Parathyroid adenoma (tissue), 2 donors: ENCODE data around the gene SUPT3H.
"Not testable (repeated sequence)": the region's sequence is repeated elsewhere in the genome, so short reads cannot be mapped to it uniquely, and the experiment has no call there.

ENCODE experiments used
- H2AFZ ChIP-seq: fragments of 300-600 bp; sonication (generic); one replicate; pipeline ENCODE4 v1.7.0; 2017; ENCODE audit warnings: antibody characterized with exemption, mild to moderate bottlenecking
- H3K27ac ChIP-seq: fragments of 300-600 bp; sonication (generic); one replicate; pipeline ENCODE4 v1.7.0; 2017
- H3K27me3 ChIP-seq: fragments of 300-600 bp; sonication (generic); one replicate; pipeline ENCODE4 v1.7.0; 2017; ENCODE audit warnings: low read length; ENCODE audit not compliant: control insufficient read depth, insufficient read depth
- H3K36me3 ChIP-seq: fragments of 300-600 bp; sonication (generic); one replicate; pipeline ENCODE4 v1.7.0; 2017; ENCODE audit warnings: low read length; ENCODE audit not compliant: control insufficient read depth, insufficient read depth
- H3K4me1 ChIP-seq: fragments of 300-600 bp; sonication (generic); one replicate; pipeline ENCODE4 v1.7.0; 2017; ENCODE audit warnings: control low read depth
- H3K4me2 ChIP-seq: fragments of 300-600 bp; sonication (generic); one replicate; pipeline ENCODE4 v1.7.0; 2017; ENCODE audit warnings: low read length
- H3K4me3 ChIP-seq: fragments of 300-600 bp; sonication (generic); one replicate; pipeline ENCODE4 v1.7.0; 2017; ENCODE audit warnings: low read depth, low read length
- H3K79me2 ChIP-seq: fragments of 300-600 bp; sonication (generic); one replicate; pipeline ENCODE4 v1.7.0; 2017; ENCODE audit warnings: control low read depth
- H3K9ac ChIP-seq: fragments of 300-600 bp; sonication (generic); one replicate; pipeline ENCODE4 v1.7.0; 2017; ENCODE audit warnings: mild to moderate bottlenecking
- H3K9me3 ChIP-seq: fragments of 300-600 bp; sonication (generic); one replicate; pipeline ENCODE4 v1.7.0; 2017; ENCODE audit warnings: low read length; ENCODE audit not compliant: control insufficient read depth
- CTCF ChIP-seq: fragments of 300-600 bp; sonication (generic); IDR thresholded peaks from one replicate; pipeline ENCODE4 v1.7.0; 2017; ENCODE audit warnings: antibody characterized with exemption, mild to moderate bottlenecking
- donor health status: primary hyperparathyroidism.

SUPT3H gene

GRCh38 chr6:44914141-44914540 lies 463.6 kb downstream of the SUPT3H start:
- no peaks in the 10 kb centered on the region for H3K36me3 ChIP-seq
- H3K27ac ChIP-seq = no peak overlapping the region
- H3K9me3 ChIP-seq = no peaks in the 10 kb centered on the region
- H3K4me1 ChIP-seq = no peaks in the 10 kb centered on the region
- H3K4me2 ChIP-seq = no peak overlapping the region
- no peak overlapping the region for H3K4me3 ChIP-seq
- H3K9ac ChIP-seq = no peak overlapping the region
- H2AFZ ChIP-seq = no peak overlapping the region
- no peak for TF ChIP-seq CTCF
- no peaks in the 10 kb centered on the region for H3K27me3 ChIP-seq
- H3K79me2 ChIP-seq = no peaks in the 10 kb centered on the region

GRCh38 chr6:44906761-44907160 lies 471.0 kb downstream of the SUPT3H start:
- no peak for TF ChIP-seq CTCF
- no peaks in the 10 kb centered on the region for H3K27me3 ChIP-seq
- no peaks in the 10 kb centered on the region for H3K9me3 ChIP-seq
- no peaks in the 10 kb centered on the region for H3K4me1 ChIP-seq
- no peak overlapping the region for H3K4me2 ChIP-seq
- H3K4me3 ChIP-seq = no peak overlapping the region
- no peak overlapping the region for H2AFZ ChIP-seq
- H3K36me3 ChIP-seq = no peaks in the 10 kb centered on the region
- no peak overlapping the region for H3K9ac ChIP-seq
- H3K79me2 ChIP-seq = no peaks in the 10 kb centered on the region
- H3K27ac ChIP-seq = no peak overlapping the region

- not testable (repeated sequence) for H3K4me2 ChIP-seq, H3K9me3 ChIP-seq, H3K36me3 ChIP-seq, H3K9ac ChIP-seq, H2AFZ ChIP-seq, H3K4me3 ChIP-seq, H3K4me1 ChIP-seq, H3K27ac ChIP-seq, H3K27me3 ChIP-seq, H3K79me2 ChIP-seq
Observed at GRCh38 chr6:44900358-44900757, 477.4 kb downstream of the SUPT3H start.

GRCh38 chr6:44898296-44898930 lies 479.3 kb downstream of the SUPT3H start:
- Histone ChIP-seq H3K9me3 (no peaks in the 10 kb centered on the region), H3K36me3 (no peaks in the 10 kb centered on the region), H3K4me1 (no peaks in the 10 kb centered on the region), H3K27ac (no peak overlapping the region), H3K79me2 (no peaks in the 10 kb centered on the region), H3K9ac (no peak overlapping the region), H3K4me2 (no peak overlapping the region), H3K27me3 (no peaks in the 10 kb centered on the region), H2AFZ (no peak overlapping the region), H3K4me3 (no peak overlapping the region)
- no peak for TF ChIP-seq CTCF

GRCh38 chr6:44897316-44897715 lies 480.4 kb downstream of the SUPT3H start:
- no peak for TF ChIP-seq CTCF

More at GRCh38 chr6:44897316-44897715, 480.4 kb downstream of the SUPT3H start:
- no peaks in the 10 kb centered on the region for H3K27me3 ChIP-seq
- no peak overlapping the region for H2AFZ ChIP-seq
- no peak overlapping the region for H3K9ac ChIP-seq
- H3K4me1 ChIP-seq = no peaks in the 10 kb centered on the region
- no peak overlapping the region for H3K27ac ChIP-seq
- H3K36me3 ChIP-seq = no peaks in the 10 kb centered on the region
- no peak overlapping the region for H3K4me2 ChIP-seq
- H3K79me2 ChIP-seq = no peaks in the 10 kb centered on the region
- H3K4me3 ChIP-seq = no peak overlapping the region
- no peaks in the 10 kb centered on the region for H3K9me3 ChIP-seq
